ENCODE results near the gene OSBP2.

DNA sequence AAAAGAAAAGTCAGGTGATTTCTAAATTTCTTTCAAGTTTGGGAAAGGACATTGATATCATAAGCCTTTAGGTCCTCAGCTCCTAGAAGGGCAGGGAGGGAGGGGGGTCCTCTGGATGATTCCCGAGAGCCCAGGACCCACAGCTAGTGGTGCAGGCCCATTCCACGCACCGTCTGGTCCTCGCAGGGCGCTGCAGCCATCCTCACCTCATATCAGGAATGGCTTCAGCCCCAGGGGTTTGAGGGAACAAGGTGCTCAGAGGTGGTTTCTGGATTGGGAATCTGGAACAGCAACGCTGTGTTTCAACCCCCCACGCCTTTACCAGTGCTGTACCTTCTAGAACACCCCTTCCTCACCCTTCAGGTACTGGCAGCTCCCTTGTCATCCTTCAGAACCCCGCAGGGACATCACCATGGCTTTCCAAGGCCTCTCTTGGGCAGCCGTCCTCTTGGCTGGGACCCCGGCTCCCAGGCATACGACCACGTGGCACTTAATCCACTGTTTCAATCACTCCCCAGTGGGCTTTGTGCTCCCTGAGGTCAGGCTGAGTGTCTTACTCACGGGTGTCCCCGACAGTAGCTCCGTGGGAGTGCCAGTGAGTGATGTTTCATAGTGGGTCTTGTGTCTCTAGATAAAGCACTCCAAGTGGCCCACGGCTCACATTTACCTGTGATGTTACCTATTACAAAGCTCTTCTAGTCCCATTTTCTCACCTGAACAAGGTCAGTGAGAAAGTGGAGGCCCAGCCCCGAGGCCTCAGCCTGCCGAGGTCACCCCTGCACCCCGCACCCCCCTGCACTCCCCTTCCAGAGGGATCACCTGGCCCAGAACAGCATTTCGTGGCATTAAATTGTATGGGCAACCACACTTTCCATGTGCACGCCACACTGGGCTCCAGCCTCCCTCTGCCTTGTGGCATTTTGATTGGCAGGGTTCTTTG is 180.0 kb downstream of the OSBP2 start:
- TF ChIP-seq CTCF (IDR thresholded peaks at IDR 0.05 in 8 of 11, conservative IDR thresholded peaks at IDR 0.05 in 3 of 11) (no peak), POLR2A (IDR thresholded peaks at IDR 0.05) (no peak), POLR2AphosphoS5 (IDR thresholded peaks at IDR 0.05) (no peak)
